ENCODE data around the gene TOGARAM2.

Gene TOGARAM2

DNA sequence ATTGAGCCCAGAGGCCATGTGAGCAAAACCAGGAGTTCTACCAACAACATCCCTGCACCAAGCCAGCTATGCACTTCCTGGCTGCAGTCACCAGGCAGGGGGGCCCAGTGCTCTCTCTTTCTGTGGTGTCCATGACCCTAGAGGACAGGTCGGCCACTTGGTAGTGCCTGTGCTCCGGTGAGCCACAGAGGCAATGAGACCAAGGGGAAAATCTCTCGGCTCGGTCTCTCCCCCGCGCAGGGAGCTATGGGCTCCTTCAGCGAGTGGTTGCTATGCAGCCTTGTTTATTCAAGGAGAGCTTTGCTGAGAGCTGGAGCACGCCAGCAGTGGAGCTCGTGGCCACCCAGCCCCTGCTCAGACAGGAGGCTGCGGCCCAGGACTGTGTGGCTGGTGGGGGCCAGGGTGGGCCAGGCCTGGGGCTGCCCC is at the start of gene TOGARAM2:
Gene TOGARAM2, plus strand, starts transcription at position 283 of the 426 bp plus-strand sequence. CDS start 13,537 bp downstream, outside the sequence.
- no peak for DNase-seq (ENCODE audit: low spot score)

DNA sequence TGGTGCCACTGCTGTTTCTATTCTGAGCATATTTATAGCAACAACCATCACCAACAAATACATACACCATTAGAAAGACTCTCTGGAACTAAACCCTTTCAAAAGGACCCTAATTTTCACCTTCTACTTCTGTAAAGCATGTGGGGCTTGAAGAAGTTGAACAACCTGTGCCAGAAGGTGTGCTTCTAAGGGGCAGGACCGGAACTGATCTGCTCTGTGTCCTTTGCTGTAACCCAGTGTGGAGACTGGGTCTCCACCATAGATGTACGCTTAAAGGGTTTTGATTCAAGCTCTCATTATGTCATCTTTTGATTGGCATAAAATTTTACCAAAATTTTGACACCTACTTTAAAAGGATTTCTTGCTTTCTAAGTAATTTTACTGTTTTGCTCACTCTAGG is 46.3 kb upstream of the TOGARAM2 start:
- DNase-seq (ENCODE audit: low spot score), result no peak

DNA sequence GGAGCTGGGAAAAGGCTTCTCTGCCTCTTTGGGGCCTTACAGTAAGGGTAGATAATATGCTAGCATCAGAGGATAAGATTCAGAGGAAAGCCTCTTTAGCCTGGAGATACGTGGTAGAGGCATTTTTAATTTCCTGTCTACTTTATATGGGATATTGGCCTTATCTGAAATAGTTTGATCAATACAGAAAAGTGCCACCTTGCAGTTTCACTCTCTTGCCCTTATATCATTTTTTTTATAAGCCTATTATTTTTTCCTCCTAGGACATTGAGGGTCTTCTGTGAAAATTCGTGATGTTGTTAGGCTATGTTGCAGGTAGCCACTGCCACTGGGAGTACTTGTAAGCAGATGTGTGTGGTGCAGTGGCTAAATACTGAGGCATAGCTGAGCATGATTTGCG is 40.1 kb upstream of the TOGARAM2 start:
- no peak for DNase-seq (ENCODE audit: low spot score)

DNA sequence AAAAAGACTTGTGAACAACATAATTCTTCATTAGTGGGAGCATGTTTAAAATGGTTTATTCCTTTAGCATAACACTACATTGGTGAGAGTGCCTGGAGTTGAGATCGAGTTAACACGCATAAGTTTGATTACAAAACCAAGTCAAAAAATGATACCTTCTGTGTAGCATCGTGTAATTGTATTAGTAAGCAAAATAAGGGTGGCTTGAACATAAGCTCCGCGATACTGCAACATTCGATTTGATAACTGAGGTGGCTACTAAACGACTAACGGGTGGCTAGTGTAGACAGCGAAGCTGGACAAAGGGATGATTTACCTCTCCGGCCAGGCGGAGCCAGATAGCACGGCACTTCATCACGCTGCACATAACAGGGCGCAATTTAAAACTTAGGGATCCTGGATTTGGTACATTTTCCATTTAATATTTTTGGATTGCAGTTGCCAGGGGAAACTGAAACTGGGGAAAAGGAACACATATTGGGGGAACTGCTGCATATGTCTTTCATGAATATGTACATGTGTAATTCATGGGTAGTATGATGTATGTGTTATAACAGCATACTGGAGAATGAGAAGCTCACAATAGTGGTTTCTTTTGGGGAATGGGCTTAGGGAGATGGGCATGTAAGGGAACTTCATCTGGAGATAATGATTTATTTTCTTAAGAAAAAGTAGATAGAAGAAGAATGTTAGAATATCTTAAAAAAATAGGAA is 36.4 kb upstream of the TOGARAM2 start:
- DNase-seq (ENCODE audit: low spot score), result no peak

DNA sequence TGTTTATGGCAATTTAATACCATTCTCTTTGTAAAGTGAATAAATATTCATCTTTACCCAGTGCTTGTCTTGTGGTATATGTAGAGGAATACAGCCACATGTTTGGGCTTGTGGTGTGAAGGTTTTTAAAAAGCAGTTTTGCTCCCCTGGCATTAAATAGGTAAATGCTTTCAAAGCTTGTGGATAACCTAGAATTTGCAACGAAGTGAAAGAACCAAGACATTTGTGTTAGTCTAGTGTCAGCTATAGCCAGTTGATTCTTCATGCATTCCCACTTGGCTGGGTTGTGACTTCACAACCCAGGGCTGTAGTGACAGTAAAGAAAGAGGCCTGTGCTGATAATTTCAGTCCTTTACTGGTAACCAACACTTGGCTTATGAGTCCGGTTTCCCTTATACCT is 32.9 kb upstream of the TOGARAM2 start:
- DNase-seq (ENCODE audit: low spot score), result no peak

DNA sequence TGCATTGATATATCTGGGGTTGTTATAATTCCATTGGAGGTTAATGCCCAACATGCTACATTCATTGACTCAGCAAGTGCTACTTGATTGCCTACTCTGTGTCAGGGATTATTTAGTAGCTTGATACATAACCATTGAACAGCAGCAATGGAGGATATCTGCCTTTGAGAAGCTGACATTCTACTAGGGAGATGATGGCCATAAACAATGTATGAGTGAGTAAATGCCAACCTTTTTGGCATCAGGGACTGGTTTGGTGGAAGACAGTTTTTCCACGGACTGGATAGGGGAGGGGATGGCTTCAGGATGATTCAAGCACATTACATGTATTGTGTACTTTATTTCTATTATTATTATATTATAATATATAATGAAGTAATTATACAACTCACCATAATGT is 31.9 kb upstream of the TOGARAM2 start:
- no peak for DNase-seq (ENCODE audit: low spot score)

DNA sequence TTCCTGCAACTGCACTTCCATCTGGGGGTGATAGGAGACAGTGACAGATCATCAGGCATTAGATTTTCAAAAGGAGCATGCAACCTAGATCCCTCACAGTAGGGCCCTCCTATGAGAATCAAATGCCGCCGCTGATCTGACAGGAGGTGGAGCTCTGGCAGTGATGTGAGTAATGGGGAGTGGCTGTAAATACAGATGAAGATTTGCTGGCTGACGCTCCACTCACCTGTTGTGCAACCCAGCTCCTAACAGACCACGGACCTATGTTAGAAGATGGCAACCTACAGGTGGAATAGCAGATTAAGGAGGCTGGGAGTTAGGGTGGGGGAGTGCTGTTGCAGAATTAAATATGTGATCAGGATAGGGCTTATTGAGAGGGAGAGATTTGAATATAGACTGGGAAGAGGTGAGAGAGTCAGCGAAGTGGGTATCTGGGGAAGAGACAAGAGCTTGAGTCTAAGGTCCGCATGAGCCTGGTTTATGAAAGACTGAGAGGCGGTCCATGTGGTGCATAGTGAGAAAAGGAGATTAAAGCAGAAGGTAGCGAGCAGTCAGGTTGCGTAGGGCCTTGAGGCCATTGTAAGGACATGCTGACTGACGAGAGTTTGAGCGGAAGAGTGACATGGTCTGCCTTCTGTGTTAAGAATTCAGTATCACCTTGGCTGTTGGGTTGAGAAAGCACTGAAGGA is 31.3 kb upstream of the TOGARAM2 start:
- no peak for DNase-seq (ENCODE audit: low spot score)

DNA sequence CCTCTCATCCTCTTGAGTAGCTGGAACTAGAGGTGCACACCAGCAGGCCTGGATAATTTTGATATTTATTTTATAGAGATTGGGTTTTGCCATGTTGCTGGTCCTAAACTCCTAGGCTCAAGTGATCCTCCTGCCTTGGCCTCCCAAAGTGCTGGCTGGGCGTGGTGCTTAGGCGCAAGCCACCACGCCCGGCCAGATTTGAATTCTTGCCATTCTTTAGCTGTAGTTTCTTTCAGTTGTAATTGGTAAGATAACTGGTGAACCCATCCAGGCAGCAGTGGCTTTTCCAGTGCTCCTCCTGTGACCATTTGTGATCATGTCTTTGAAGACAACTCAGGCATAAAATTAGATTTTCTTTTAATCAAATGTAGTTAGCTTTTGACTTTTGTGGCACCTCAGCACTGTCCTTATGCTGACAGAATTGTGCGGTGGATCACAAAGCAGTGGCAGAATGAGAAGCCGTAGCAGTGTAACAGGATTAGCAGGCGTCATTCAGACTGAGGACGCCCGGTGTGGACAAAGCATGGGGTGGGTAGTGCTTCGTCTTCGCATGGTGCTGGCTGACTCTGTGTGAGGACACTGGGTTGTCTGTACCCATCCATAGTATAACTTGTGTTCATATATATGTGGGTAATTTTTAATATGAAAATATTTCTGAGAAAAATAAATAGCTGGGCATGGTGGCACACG is 30.0 kb upstream of the TOGARAM2 start:
- DNase-seq (ENCODE audit: low spot score), result no peak

DNA sequence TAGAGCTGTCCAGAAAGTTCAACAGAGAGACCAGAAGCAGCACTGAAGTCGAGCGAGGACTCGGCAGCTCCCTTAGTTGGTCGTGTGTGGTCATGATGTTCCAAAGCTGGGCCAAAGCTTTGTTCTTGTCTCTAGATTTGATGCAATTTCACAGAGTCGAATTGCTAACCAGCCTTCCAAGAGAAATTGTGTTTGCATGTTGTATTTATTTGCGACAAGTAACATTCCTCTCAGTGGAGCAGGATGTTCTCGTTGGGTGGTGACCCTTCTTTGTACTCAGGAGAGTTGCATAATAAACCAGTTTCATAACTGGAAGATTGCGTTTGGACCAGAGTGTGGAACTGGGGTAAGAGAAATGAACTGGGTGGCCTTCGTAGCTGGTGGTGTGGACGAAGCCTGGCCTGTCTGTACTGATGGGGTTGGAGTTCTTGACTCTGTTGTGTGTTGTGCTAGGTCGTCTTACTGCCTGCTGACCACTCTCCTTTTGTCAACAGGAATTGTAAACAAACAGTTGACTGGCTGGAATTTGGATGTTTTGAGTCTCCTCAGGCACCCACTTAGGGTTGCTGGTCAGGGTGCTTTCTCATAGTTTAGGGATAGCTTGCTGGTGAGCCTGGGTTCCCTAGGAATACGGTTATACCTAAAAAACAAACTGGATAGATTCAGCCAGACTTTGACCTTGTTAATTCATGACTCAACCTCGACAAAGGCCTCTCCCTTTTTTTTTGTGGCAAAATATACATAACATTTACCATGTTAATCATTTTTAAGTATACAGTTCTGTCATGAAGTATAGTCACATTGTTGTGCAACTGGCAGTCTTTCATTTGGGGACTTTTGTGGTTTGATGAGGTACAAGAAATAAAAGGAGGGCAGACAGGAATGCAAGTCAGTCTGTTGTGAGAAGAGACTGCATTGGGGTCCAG is 28.9 kb upstream of the TOGARAM2 start:
- DNase-seq (ENCODE audit: low spot score), result no peak

DNA sequence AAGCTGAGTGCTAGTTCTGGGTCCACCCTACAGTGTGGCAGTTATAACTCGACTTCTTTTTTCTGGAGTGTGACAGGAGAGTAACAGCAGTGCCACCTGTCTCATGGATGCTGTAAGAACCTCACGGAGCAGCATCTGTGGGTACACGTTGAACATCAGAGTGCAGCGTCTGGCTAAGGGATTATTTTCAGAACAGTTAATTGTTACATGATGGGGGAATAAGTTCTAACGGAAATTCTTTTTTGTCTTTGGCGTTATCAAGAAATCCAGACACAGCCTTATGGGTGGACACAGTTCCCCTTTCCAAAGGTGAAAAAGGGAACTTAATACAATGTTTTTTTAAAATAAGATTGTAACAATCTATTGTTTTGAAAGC is 28.3 kb upstream of the TOGARAM2 start:
- DNase-seq (ENCODE audit: low spot score), result no peak

DNA sequence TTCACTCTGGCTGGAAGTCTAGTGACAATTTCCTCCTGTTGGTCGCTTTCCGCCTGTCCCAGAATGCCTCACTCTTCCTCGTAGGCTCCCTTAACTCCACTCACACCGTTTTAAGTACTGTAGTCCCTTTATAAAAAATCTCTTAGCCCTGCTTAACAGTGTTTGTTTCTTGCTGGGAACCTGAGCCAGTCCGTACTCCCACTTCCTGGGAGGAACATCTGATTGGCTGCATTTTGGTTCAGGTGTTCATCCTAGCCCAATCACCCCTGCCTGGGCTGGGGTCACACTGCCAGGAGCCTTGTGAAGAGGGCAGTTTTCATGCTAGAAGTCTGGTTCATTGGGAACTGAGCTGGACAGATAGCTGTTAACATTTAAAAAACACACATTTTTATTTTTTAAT is 25.6 kb upstream of the TOGARAM2 start:
- DNase-seq (ENCODE audit: low spot score), result no peak

DNA sequence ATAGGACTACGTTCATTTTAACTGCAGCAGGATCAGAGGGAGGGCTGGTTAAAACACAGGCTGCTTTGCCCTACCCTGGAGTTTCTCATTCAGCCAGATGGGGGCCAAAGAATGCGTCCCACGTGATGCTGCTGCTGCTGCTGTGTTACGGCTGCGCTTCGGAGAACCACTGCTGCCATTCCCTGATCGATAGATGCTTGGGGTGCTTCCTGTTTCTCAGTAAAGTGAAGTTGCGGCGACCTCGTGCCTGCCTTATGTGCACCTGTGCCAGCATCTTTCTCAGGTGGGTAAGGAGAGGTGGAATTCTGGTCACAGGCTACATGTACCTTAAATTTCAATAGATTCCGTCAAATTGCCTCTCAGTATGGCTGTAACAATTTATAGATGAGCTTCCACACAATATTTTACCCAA is 24.7 kb upstream of the TOGARAM2 start:
- DNase-seq (ENCODE audit: low spot score), result peak; percentile 33

DNA sequence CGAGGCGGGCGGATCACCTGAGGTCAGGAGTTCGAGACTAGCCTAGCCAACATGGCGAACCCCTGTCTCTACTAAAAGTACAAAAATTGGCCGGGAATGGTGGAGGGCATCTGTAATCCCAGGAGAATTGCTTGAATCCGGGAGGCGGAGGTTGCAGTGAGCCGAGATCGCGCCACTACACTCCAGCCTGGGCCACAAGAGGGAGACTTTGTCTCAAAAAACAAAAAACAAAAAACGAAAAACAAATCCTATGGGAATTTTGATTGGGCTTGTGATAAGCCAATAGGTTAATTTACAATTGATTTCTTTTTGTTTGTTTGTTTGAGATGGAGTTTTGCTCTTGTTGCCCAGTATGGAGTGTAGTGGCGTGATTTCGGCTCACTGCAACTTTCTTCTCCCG is 24.2 kb upstream of the TOGARAM2 start:
- DNase-seq (ENCODE audit: low spot score), result peak; percentile 42

DNA sequence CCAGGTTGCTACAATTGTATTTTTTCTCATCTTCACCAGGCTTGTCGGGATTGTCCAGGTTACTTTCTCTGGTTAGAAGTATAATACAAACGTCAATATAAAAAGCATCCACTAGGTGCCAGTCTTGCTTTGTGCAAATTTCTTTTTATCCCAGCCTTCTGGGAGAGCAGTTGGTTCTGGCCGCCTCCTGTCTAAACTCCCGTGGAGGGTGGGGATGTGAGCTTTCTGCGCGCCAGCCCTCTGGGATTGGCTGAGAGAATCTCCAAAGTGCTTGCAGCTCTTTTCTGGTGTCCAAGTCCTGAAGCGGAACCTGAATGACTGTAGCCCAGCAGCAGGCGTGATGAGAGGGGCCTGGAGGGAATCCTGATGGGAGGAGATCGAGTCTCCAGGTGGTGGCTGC is 22.4 kb upstream of the TOGARAM2 start:
- DNase-seq (ENCODE audit: low spot score), result peak; percentile 73

DNA sequence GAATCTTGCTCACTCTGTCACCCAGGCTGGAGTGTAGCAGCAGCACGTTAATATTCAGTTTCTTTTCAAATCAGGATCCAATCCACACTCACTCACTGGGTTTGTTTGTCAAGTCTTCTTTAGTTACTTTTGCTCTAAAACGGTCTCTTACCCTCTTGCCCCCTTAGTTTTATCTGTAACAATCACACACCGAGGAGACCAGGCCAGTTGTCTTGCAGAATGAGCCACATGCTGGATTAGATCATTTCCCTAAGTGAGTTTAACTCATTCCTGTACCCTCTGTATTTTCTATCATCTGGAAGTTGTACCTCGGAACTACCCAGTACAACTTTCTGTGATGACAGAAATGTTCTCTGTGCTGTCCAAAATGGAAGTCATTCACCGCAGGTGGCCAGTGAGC is 20.7 kb upstream of the TOGARAM2 start:
- no peak for DNase-seq (ENCODE audit: low spot score)

DNA sequence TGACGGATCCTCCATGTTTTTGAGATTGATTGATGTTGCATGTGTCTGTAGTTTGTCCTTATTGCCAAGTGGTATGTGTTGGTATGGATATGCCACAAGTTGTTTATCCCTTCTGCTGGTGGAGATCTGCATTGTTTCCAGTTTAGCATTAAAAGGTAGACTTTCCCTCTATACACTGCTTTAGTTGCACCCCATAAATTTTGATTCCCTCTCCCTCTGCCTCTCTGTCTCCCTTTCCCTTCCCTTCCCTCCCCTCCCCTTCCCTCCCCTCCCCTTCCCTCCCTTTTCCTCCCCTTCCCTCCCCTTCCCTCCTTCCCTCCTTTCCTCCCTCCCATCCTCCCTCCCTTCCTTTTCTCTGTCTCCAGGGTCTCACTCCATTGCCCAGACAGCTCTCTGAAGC is 18.6 kb upstream of the TOGARAM2 start:
- no peak for DNase-seq (ENCODE audit: low spot score)

DNA sequence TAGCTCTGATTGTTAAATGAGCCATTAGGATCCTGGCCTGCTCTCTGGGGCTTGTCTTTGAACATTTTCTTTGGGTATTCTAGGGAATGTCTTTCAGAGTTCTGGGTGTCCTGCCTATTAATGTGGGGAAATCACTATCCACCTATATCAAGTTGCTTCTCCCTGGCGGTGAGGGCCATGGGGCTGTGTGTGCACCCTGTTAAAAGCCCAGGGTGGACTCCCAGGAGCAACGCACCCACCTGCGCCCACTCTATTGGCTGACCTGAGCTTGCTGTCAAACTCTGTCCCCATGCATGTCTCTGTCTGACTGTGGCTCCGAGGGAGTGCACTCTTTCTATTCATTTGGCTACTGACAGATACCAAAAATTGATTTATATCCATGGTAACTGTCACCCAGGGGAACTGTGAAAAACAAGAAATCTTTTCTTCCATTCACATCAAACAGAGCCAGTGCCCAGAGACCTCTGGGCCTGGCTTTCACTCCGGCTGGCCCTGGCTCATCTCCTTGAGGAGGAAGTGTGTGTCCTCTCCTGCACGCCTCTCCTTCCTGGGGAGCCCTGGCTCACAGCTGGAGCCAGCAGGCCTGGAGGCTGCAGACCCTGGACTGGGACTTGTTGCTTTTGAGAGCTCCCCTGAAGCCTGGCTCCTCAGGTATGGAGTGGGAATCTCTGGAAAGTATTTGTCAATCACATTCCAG is 10.5 kb upstream of the TOGARAM2 start:
- DNase-seq (ENCODE audit: low spot score), result no peak

DNA sequence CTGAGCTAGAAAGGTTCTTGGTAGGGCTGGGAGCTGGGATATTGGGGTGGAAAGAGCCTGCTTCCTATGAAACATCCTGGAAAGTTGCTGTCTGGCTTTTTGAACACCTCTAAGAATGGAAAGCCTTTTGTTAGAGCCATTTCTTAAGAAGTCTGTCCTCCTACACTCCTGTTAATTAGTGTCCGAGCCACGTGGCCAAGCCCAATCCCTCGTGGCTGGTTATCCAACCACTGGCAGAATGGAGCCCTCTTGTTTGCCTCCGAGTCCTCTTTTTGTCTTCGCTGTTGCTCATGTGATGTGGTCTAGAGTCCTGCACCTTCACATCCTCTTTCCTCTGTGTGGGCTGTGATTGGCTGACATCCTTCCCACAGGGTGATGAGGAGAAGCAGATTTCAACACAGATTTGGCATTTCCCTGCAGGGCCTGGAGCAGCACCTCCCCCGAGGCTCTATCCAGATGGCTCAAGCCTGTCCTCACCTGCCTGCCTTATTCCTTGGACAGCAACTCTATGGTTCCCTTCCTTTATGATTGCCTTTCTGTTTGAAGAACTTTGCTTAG is 8.2 kb upstream of the TOGARAM2 start:
- DNase-seq (ENCODE audit: low spot score), result no peak

DNA sequence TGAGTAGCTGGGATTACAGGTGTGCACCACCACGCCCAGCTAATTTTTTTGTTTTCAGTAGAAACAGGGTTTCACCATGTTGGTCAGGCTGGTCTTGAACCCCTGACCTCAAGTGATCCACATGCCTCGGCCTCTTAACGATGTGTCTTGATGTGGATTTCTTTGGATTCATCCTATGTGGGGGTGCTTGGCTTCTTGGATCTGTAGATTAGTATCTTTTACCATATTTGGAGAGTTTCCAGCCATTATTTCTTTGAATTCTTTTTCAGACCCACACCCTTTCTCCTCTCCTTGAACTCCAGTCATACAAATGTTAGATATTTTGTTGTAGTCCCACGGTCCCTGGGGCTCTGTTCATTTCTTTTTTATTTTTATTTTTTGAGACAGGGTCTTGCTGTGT is 6.8 kb upstream of the TOGARAM2 start:
- no peak for DNase-seq (ENCODE audit: low spot score)

DNA sequence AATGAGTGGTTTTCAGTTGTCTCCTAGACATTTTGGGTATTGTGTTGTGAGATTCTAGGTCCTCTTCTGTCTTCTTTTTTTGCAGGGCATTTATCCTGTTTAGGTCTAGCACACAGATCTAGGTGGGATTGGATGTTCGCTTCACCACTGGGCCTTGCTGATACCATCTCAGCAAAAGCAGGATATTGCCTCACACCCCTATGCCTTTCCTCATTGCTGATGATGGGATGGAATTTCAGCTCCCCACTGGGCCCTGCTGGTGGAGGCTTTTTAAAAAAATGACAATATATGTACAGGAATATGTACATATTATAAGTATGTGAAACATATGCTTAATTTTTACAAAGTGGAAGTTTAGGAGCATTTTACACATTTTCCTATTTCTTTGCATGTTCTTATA is 5.4 kb upstream of the TOGARAM2 start:
- no peak for DNase-seq (ENCODE audit: low spot score)

DNA sequence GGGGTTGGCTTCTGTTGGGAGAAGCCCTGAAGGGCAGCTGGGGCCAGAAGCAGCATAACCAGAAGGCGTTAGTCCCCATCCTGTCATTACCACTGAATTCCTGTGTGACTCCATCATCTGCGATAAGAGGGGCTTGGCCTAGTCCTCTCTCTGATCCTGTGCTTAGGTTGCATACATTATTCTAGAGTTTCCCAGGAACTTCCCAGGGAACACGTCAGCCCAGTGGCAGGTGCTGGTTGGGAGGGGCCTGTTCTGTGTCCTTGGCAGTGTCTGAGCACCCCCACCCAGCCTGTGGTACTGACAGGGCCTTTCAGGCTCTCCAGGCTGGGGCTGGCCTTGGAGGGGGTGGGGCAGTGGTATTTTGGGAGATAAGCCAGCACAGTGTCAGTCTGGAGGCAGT is 4.5 kb upstream of the TOGARAM2 start:
- no peak for DNase-seq (ENCODE audit: low spot score)
